ENCODE results near the gene WLS.
"Not testable (repeated sequence)": the region's sequence is repeated elsewhere in the genome, so short reads cannot be mapped to it uniquely, and the experiment has no call there.

Gene WLS

GRCh38 chr1:68181165-68181556 lies 51.2 kb downstream of the WLS start:
- Histone ChIP-seq H3K36me3 (ENCODE audit: insufficient read depth, low read length) (peaks cover 61% of the 10 kb centered on the region), H3K4me3 (ENCODE audit: low read length) (no peak overlapping the region)

GRCh38 chr1:68180441-68181164 lies 51.7 kb downstream of the WLS start:
- Histone ChIP-seq H3K4me1 (ENCODE audit: insufficient read depth, low read length) (no peaks in the 10 kb centered on the region), H3K9me3 (ENCODE audit: low read length) (peaks cover under 1% of the 10 kb centered on the region), H3K36me3 (ENCODE audit: insufficient read depth, low read length) (peaks cover 56% of the 10 kb centered on the region), H3K27me3 (ENCODE audit: insufficient read depth, low read length) (no peaks in the 10 kb centered on the region), H3K4me3 (ENCODE audit: low read length) (no peak overlapping the region), H2AFZ (ENCODE audit: low read depth, low read length) (no peak overlapping the region)

More at GRCh38 chr1:68181165-68181556, 51.2 kb downstream of the WLS start:
- Histone ChIP-seq H2AFZ (ENCODE audit: low read depth, low read length) (no peak overlapping the region), H3K9me3 (ENCODE audit: low read length) (peaks cover 3% of the 10 kb centered on the region), H3K27me3 (ENCODE audit: insufficient read depth, low read length) (no peaks in the 10 kb centered on the region), H3K4me1 (ENCODE audit: insufficient read depth, low read length) (no peaks in the 10 kb centered on the region)

GRCh38 chr1:68178821-68179490 lies 53.4 kb downstream of the WLS start:
- Histone ChIP-seq H3K4me1 (ENCODE audit: insufficient read depth, low read length) (peaks cover 13% of the 10 kb centered on the region), H3K27me3 (ENCODE audit: insufficient read depth, low read length) (no peaks in the 10 kb centered on the region), H3K9me3 (ENCODE audit: low read length) (no peaks in the 10 kb centered on the region), H2AFZ (ENCODE audit: low read depth, low read length) (no peak overlapping the region), H3K4me3 (ENCODE audit: low read length) (no peak overlapping the region), H3K36me3 (ENCODE audit: insufficient read depth, low read length) (peaks cover 41% of the 10 kb centered on the region)

- H3K27me3 ChIP-seq (ENCODE audit: insufficient read depth, low read length) = no peaks in the 10 kb centered on the region
- H3K9me3 ChIP-seq (ENCODE audit: low read length) = no peaks in the 10 kb centered on the region
- no peak overlapping the region for H3K4me3 ChIP-seq (ENCODE audit: low read length)
- no peak overlapping the region for H2AFZ ChIP-seq (ENCODE audit: low read depth, low read length)
- peaks cover 18% of the 10 kb centered on the region for H3K36me3 ChIP-seq (ENCODE audit: insufficient read depth, low read length)
- peaks cover 25% of the 10 kb centered on the region for H3K4me1 ChIP-seq (ENCODE audit: insufficient read depth, low read length)
Measured at GRCh38 chr1:68175621-68176398, 56.5 kb downstream of the WLS start.

DNA sequence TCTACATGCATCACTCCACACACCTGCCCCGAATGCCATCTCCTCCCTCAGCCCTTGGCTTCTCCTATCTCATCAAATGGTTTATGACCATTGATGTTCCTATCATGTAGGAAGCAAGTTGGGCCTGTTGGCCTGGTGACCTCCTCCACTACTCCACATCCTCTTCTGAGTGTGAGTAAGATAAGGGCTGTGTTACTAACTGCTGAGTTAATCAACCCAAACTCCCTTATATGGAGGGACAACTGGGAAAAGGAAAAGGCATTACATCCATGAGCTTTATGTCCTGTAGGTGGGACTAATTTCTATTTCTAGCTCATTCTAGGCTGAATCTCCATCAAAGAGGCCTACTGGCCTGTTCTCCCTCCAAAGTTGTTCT lies 57.6 kb downstream of the WLS start:
- peaks cover 14% of the 10 kb centered on the region for H3K36me3 ChIP-seq (ENCODE audit: insufficient read depth, low read length)
- no peaks in the 10 kb centered on the region for H3K9me3 ChIP-seq (ENCODE audit: low read length)
- no peak overlapping the region for H3K4me3 ChIP-seq (ENCODE audit: low read length)
- H3K27me3 ChIP-seq (ENCODE audit: insufficient read depth, low read length) = no peaks in the 10 kb centered on the region
- no peak overlapping the region for H2AFZ ChIP-seq (ENCODE audit: low read depth, low read length)
- H3K4me1 ChIP-seq (ENCODE audit: insufficient read depth, low read length) = peaks cover 25% of the 10 kb centered on the region

- Histone ChIP-seq H3K9me3 (ENCODE audit: low read length) (no peaks in the 10 kb centered on the region), H3K27me3 (ENCODE audit: insufficient read depth, low read length) (no peaks in the 10 kb centered on the region), H2AFZ (ENCODE audit: low read depth, low read length) (no peak overlapping the region), H3K4me3 (ENCODE audit: low read length) (no peak overlapping the region), H3K36me3 (ENCODE audit: insufficient read depth, low read length) (peaks cover 13% of the 10 kb centered on the region), H3K4me1 (ENCODE audit: insufficient read depth, low read length) (peaks cover 25% of the 10 kb centered on the region)
Measured at GRCh38 chr1:68173936-68174737, 58.2 kb downstream of the WLS start.

GRCh38 chr1:68173283-68173935 lies 58.9 kb downstream of the WLS start:
- peaks cover 25% of the 10 kb centered on the region for H3K4me1 ChIP-seq (ENCODE audit: insufficient read depth, low read length)
- H3K36me3 ChIP-seq (ENCODE audit: insufficient read depth, low read length) = peaks cover 12% of the 10 kb centered on the region
- no peak overlapping the region for H2AFZ ChIP-seq (ENCODE audit: low read depth, low read length)
- H3K27me3 ChIP-seq (ENCODE audit: insufficient read depth, low read length) = no peaks in the 10 kb centered on the region
- no peak overlapping the region for H3K4me3 ChIP-seq (ENCODE audit: low read length)
- no peaks in the 10 kb centered on the region for H3K9me3 ChIP-seq (ENCODE audit: low read length)

- peaks cover 25% of the 10 kb centered on the region for H3K4me1 ChIP-seq (ENCODE audit: insufficient read depth, low read length)
- not testable (repeated sequence) for H3K27me3 ChIP-seq (ENCODE audit: insufficient read depth, low read length)
Measured at GRCh38 chr1:68171795-68172194, 60.5 kb downstream of the WLS start.

GRCh38 chr1:68168545-68169171 lies 63.7 kb downstream of the WLS start:
- no peak overlapping the region for H2AFZ ChIP-seq (ENCODE audit: low read depth, low read length)
- no peaks in the 10 kb centered on the region for H3K9me3 ChIP-seq (ENCODE audit: low read length)
- H3K36me3 ChIP-seq (ENCODE audit: insufficient read depth, low read length) = peaks cover 34% of the 10 kb centered on the region
- H3K4me1 ChIP-seq (ENCODE audit: insufficient read depth, low read length) = peaks cover 9% of the 10 kb centered on the region
- H3K27me3 ChIP-seq (ENCODE audit: insufficient read depth, low read length) = no peaks in the 10 kb centered on the region
- no peak overlapping the region for H3K4me3 ChIP-seq (ENCODE audit: low read length)

More at GRCh38 chr1:68171795-68172194, 60.5 kb downstream of the WLS start:
- H3K4me3 ChIP-seq (ENCODE audit: low read length); H2AFZ ChIP-seq (ENCODE audit: low read depth, low read length); H3K9me3 ChIP-seq (ENCODE audit: low read length): not testable (repeated sequence)
- H3K36me3 ChIP-seq (ENCODE audit: insufficient read depth, low read length) = peaks cover 22% of the 10 kb centered on the region

DNA sequence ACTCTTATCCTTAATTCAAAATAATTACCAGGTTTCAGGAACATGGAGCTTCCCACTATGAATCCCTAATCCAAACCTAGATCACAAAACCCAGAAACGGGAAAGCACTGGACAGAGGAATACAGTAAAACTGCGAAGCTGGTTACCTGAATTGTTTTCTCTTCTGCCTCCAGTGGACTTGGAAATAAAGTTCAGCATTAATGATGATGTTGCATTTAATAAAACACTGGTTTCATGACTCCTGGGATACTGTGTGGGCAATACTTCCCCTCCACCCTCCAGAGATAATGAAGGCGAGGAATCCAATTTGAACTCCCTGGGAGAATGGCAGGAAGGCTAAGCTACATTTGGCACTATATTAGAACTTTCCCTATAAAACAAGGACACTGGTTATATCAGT lies 65.1 kb downstream of the WLS start:
- Histone ChIP-seq H3K9me3 (ENCODE audit: low read length) (peaks cover 4% of the 10 kb centered on the region), H3K4me3 (ENCODE audit: low read length) (no peak overlapping the region), H3K36me3 (ENCODE audit: insufficient read depth, low read length) (peaks cover 46% of the 10 kb centered on the region), H3K4me1 (ENCODE audit: insufficient read depth, low read length) (no peaks in the 10 kb centered on the region), H2AFZ (ENCODE audit: low read depth, low read length) (no peak overlapping the region), H3K27me3 (ENCODE audit: insufficient read depth, low read length) (no peaks in the 10 kb centered on the region)

DNA sequence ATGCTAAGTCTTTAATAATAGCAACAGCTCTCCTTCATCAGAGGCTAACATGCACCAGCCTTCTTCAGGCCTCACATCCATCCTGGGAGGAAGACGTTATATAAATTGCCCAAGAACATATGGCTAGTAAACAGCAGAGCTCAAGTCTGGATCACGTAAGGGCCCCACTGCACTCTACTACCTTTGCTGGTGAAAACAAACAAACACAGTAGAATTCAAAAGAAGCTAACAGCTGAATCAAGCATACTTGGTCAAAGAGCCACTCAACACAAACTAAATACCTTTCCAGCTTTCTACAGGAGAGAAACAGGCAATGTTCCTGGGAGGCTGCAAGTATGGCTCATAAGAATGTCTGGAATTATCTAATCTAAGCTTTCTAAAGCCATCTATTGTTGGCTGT lies 66.0 kb downstream of the WLS start:
- Histone ChIP-seq H2AFZ (ENCODE audit: low read depth, low read length) (no peak overlapping the region), H3K4me3 (ENCODE audit: low read length) (no peak overlapping the region), H3K4me1 (ENCODE audit: insufficient read depth, low read length) (no peaks in the 10 kb centered on the region), H3K9me3 (ENCODE audit: low read length) (peaks cover 4% of the 10 kb centered on the region), H3K36me3 (ENCODE audit: insufficient read depth, low read length) (peaks cover 50% of the 10 kb centered on the region), H3K27me3 (ENCODE audit: insufficient read depth, low read length) (no peaks in the 10 kb centered on the region)

DNA sequence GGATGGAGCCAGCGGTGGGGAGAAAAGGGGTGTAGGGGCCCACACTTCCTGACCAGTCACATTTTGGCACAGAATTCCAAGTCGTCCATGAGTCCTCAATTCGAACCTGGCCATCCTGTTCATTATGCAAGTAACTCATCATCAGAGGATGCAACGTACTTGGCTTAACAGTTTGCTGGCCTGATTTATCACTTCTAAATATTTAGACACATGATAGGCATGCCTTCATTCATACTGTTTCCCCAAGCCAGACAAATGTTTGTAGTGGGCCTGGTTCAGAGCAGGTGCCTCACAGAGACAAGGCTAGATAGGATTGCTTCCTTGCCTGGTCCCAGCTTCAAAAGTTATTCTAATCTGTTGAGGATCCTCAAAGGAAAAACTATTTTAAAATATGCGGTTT lies 66.7 kb downstream of the WLS start:
- no peak overlapping the region for H3K4me3 ChIP-seq (ENCODE audit: low read length)
- H2AFZ ChIP-seq (ENCODE audit: low read depth, low read length) = no peak overlapping the region
- H3K9me3 ChIP-seq (ENCODE audit: low read length) = peaks cover 4% of the 10 kb centered on the region
- H3K4me1 ChIP-seq (ENCODE audit: insufficient read depth, low read length) = no peaks in the 10 kb centered on the region
- peaks cover 53% of the 10 kb centered on the region for H3K36me3 ChIP-seq (ENCODE audit: insufficient read depth, low read length)
- no peaks in the 10 kb centered on the region for H3K27me3 ChIP-seq (ENCODE audit: insufficient read depth, low read length)

Measured in neuron (in vitro differentiated cells).